DMS 273 (cell line): ENCODE measurements around the gene STOX2.

ENCODE experiments used
- DNase-seq: peaks from one replicate; lab custom pipeline; 2025; ENCODE audit not compliant: unreplicated experiment; lab: John Stamatoyannopoulos, UW

Gene STOX2

DNA sequence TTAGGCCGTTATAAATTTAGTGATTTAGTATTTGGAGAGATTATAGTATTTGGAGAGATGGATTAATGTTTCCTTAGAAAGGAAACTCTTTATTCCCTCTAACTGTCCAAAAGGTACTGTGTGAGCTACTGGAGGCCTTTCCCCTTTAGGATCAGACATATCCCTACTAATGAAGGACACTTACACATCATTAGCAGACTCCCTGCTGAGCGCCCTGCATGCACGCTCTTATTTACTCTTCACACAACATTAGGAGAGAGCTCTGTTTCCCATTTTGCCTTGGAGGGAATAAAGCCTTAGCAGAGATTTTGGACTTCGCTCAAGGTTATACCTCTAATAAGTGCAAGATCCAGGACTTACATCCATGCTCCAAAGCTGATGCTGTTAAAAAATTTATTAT, 17.8 kb upstream of the STOX2 start:
- DNase-seq: no peak

DNA sequence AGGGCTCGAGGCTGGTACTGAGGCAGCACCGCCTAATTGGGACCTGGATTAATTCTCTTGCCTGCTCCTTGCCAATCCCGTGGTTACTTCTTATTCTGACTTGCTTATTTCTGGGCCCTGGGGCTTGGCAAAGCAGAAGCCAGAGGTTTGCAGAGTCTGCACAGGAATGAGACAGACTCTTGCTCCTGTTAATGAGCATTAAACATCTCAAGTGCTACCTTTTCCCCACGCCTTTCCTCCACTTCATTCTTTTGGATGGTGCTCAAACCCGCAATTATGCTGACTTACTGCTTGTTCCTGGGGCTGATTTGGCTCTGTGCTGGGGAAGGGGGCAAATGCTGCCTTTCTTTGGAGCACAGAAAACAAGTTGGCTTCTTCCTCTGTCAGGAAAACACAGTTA, 16.5 kb upstream of the STOX2 start:
- DNase-seq: no peak

DNA sequence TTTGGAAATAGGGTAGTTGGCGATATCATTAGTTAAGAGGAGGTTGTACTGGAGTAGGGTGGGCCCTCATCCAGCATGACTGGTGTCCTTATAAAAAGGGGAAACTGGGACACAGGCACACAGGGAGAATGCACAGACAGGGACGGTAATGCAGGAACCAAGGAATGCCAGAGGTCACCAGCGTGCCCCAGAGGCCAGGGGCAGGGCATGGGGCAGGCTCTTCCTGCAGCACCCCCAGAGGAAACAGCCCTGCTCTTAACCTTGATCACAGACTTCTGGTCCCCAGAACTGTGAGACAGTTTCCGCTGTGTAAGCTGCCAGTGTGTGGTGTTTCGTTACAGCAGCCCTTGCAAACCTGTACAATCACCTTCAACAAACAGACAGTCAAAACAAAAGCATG, 15.9 kb upstream of the STOX2 start:
- no peak for DNase-seq

DNA sequence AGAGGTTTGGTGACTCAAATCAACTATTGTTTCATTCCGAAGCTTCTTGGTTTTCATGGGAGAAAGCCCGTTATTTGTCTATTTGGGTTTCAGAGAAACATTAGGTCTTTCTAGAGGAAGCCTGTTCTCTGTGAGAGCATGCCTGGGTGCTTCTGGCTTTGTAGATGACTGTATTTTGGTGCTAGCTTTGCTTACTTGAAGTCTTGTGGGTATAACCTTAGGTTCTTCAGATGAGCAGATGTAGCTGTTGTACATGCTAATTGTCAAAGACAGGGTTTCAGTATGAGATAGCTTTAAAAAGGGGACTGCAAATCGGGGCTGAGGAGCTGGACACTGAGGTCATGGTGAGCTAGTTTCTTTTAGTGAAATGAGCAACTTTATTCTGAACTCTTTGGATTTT, 7.9 kb upstream of the STOX2 start:
- DNase-seq: no peak

DNA sequence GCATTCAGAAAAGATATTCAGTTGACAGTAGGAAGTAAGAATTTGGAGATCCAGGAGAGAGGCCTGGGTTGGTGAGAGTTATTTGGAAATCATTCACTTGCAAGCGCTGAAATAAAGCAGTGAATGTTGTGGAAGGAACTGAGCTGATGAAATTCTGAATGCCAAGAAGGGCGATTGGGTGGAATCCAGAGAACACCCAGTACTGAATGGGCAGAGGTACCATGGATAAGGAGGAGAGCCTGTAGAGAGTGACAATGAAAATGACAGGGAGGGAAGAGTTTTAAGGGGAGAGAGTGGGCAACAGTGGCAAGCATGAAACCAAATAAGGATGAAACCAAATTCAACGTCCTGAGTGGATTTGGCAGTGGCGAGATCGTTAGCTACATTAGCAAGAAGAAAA, 6.7 kb upstream of the STOX2 start:
- DNase-seq: no peak

DNA sequence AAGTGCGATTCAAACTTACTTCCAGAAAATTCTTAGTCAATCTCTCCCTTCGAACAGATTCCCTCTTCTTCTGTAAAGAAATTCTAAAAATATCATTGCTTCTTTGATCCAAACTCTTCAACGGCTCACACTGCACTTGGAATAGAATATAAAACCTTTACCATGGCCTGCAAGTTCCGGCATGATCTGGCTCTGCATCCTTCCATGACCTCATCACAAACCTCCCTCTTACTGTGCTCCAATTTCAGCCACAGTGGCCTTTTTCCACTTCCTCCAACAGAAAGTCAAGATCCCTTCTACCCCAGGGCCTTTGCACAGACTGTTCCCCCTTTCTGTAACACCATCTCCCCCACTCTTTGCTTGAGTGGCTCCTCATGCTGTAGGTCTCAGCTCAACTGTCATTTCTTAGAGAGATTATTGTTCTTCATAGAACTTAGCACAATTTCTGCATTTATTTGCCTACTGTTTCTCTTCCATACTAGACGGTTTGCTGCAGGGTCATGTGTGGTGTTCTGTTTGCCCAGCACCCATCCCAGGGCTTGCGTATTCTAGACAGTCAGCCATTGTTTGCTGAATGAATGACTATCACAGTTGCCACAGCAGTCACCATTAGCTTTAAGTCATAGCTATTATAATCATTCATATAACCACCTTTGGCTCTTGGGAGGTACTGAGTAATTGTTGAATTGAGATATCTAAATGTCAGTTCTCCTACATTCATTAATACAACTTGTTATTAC, 1.9 kb upstream of the STOX2 start:
- DNase-seq: no peak

DNA sequence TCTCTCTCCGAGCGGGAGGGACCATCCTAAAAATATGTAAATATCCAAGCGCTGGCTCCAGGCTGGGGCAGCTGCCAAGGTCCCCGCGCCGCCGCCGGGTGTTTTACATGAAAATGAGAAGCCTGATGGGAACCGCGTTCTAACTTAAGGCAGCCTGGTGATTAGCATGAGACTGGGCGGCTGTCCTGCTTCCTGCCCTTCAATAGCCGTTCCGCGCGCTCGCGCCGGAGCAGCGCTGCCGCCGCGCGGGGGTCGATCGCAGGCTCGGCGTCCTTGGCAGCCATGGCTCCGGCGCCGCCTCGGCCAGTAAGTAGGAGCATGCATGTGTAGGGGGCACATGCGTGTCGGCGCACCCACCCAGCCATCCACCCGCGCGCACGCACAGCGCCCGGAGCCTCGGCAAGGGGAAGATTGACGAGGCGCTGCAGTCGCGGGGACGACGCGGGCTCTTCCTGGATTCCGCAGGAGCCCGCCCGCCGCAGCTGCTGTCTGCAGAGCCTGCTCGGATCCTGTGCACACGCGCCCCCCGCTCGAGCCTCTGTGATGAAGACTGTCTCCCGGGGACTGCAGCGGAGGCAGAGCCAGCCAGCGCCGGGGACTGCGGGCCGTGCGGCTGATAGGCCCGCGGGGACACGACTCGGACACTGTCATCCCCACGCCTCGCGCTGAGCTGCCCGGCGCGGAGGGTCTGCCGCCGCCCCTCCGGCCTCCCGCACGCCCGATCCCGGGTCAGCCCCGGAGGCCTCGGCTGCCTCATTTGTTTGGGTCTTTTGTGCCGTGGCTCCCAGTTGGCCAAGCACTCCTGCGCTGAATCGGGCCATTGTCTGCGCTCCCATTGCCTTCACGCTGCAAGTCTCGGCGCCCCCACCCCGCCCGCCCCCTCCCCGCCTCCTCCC, 734 bp downstream of the STOX2 start:
- peak; percentile 70 for DNase-seq

DNA sequence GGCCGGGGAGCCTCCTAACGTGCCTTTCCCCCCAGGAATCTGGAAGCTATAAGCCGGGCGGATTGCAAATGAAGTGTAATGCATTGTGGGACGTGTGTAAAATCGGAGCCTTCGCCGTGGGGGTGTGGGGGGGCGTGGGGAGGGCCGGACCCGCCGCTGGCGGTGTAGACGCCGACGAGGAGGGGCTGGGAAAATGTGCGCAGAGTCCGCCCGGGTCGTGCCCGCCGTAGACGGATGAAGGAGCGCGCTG, 1.3 kb downstream of the STOX2 start:
- DNase-seq: peak; percentile 54

DNA sequence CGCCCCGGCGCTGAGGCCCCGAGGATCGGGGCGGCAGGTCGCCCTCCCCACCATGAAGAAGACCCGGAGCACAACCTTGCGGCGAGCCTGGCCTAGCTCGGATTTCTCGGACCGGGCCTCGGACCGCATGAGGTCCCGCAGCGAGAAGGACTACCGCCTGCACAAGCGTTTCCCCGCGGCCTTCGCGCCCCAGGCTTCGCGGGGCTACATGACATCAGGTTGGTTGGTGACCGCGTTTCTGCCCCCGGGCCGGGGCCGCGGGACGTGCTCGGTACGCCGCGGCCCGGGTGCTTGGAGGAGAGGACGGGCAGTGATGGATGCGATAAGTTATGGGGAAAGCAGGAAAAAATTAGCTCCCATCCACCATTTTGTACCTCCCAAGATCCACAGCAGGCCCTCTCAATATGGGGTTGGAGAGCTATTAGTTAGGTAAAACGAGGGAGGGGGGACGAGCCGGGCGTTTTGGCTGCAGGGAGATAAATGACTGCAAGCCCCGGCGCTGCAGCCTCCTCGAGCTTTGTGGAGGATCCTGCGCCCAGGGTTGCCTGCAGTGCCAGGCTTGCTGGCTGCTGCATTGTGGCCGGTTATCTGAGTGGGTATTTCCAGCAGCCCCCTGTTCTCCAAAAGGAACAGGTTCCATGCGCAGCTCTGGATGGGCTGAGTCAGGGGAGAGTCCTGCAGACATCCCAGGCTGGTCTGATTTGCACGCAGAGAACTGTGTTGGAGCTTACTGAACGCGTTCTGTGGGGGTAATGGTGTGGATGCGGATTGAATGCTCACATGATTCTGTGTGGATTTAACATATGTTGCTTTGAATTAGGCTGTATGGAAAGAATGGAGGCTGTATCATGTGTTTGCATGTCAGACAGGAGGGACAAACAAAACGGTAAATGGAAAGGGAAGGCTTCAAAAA, 1.9 kb downstream of the STOX2 start:
- peak; percentile 69 for DNase-seq

DNA sequence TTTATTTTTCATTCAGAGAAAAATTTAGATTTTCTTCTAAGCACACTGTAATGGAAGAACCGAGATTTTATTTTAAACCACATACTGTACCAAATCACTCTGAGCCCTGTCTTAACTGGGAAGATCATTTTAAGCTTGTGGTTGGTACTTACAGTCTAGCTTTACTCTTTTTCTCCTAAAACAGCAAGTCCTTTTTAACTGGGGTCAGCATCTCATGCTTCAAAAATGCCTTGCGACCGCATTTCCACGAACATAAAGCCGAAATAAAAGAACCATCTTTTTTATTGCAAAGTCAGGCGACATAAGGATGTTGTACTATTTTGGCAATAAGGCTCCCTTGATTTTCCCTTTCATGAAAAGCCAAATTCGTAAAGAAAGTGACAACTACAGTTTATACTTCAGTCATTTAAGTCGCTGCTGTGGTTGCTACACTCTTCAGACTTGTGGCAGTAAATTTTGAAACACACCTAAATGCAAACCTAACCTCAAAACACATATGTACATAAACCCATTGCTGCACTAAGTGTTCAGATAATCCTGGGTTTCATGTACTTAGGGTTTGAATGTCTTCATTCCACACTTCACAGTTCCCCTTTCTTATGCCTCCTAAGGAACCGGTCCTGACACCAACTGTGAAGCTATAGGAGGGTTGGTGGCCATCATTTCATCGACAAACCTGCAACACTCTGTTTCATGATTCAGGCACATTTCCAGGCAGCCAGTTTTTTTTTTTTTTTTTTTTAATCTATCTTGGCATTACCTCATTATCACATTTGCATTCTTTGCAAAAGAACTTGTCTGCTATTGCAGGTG, 3.0 kb downstream of the STOX2 start:
- DNase-seq: peak; percentile 9

DNA sequence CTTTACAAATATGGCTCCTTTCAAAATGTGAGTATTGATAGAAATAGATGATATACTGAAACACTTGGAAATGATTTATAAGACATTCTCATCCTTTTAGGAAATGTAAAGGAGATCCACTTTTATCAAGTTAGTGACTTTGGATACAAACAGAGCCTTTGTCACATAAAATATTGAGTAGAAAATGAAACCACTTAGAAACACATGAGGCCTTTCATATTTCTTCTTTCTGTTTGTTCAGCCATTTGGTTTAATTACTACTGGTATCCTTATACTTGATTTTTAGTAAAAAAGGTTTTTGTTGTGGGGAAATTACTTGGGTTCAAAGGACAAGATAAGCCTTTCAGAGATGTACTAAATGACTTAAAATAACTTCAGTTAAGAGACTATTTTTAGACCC, 4.1 kb downstream of the STOX2 start:
- DNase-seq: no peak

DNA sequence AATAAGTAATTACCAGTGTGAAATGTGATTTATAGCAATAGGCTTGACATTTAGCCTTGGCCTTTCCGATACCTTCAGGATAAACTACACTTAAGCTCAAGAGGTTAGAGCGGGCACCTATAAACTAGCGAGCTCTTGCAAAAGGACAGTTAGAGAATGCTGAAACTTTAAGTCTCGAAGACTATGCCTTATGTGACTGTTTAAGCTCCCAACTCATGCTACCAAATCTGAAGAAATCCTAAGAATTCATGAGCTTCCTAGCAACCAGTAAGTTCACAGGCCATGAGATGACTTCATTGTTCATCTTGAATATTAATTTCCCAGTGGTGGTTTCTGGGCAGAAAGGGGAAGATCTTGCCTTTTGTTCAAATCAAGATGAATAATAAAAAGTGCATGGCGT, 4.7 kb downstream of the STOX2 start:
- DNase-seq: no peak

DNA sequence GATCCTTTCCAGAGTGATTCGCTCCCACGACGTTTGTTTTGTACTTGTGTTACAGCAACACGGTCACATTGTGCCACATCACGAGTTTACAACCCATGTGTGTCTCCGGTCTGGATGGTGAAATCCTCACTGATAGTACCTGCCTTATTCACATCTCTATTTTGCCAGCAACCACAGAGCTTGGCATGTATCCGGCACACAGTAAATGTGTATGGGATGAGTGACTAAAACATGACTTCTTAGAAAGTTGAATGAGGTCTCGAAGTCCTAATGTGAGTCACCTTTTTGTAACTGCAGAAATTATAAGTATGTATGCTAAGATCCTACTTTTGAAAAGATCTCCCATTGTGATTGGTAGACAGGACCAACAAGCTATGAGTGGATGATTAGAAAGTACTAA, 7.5 kb downstream of the STOX2 start:
- DNase-seq: no peak

DNA sequence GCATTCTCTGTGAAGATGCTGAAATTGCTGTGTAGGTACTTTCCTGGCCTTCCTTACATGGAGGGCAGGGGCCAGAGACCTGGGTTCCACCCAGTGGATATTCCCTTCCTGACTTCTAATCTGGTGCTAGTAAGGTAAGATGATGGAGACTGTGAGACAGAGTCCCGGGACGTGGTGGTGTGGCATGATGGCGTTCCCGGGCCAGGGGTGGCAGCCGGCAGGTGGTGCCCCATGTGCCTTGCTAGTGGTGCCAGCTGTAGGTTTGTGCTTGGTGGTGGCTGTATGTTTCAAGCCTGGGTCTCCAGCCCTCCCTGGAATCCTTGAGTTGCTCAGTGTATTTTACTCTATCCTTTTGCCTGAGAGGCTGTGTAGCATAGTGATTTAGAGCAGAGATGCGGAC, 10.9 kb downstream of the STOX2 start:
- DNase-seq: no peak

DNA sequence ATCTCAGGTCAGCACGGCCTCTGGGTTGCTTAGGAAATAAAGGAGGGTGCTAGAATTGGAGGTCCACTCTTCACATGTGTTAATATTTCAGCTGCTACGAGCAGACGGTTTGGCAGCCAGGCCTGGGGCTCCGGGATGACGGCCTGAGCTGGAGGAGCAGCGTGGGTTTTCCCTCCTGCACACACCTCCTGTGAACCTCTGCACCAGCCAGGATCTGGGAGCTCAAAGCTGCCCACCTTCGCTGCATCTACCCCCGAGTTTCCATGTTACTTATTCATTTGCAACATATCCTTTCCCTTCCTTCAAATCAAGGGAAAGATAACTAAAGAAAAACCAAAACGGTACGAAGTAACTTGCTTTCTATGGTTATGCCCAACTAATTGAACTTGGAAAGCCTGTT, 13.6 kb downstream of the STOX2 start:
- DNase-seq: no peak

DNA sequence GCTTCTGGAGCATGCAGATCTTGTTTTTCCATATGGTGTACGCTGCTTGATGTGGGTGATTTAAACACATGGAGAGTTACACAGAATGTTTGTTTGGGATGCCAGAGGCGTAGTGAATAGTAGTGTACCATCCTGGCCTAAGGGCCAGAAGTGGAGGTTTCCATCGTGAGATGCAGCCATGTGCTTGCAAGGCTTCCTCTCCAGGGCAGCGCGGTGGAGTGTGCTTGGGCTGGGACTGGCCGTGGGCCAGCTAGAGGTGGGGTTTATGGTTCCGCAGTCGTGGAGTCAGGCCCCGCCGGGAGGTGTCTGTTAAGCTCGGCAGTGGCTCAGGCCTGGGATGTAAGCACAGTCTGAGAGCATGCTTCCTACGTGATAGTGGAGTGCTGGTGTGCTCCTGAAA, 14.0 kb downstream of the STOX2 start:
- DNase-seq: no peak

DNA sequence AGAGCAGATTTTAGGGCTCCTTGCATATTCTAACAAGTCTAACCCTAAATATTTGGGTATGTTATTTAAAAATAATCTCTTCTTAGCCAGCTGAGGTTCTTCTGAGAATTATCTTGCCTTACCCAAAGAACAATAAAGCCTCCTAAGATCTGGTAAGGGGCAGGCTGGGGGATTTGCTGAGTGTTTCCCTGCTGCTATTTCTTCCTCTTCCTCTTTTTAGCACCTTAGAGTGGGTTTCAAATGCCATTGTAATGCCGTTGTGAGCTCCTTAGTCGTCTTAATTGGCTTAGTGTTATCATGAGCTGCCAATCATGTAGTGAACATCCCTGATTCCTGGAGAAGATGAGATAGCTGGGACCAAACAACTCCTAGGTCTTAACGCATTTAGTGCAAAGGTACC, 15.4 kb downstream of the STOX2 start:
- no peak for DNase-seq

DNA sequence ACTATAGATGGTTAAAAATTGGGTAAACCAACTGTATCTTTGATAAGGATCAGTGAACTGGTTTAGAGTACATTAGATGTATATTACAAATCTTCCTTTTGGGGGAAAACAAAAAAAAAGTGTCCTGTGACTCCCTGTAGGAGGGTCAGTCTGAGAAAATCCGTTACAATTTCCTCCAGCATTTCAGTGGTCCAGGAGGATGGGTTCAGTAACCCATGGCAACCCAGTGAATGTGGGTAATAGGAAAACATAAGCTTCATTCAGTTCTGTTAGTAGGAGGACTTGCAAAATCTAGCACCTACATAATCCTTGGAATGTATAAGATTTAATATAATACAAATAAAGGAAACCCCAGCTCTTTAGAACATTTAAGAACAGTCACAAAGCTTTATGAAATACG, 16.2 kb downstream of the STOX2 start:
- no peak for DNase-seq

DNA sequence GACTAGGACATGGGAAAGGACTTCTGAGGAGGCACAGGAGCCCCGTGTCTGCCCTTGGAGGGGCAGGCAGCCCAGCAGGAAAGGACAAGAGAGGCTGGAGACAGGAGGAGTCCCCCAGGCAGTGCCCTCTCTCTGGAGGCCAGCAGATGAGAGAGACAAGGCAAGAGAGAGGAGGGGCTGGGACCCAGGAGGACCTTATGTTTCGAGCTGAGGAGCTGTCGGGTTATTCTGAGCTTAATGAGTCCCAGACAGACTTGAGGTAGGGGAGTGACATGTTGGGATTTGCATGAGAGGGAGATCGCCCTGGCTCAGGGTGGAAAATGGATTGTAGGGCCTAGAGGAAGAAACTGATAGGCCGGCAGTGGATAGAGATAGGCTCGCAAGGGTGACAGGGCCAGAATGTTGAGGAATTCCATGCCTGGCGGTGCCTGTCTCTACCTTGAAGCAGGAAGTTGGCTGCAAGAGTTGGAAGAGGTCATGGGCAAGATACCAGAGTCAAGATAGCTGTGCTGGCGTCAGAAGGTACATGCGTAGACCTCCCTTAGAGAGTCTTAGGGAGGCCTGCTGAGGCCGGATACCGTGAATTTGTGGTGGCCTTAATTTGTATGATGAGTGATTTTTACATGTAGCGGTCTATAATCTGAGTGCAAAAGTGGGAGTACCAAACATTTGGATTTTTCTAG, 19.4 kb downstream of the STOX2 start:
- DNase-seq: no peak

DNA sequence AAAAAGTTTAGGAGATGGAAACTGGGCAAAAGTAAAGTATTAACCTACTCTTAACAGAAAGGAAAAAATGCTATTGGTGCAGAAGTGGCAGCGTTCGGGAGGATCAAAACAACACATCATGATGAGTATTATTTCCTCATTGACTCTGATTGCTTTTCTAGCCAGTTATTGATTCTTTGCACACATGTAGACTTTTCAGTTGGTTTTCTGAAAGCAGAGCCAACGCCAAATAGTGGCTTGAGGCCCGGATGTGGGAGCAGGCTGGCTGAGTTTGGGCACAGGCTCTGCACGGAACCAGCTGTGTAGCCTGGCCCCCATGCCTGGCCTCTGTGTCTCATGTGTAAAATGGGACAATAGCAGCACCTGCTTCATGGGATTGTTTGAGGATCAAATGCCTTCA, 21.8 kb downstream of the STOX2 start:
- DNase-seq: no peak
